GM12892 (cell line): ENCODE results near the gene AGER.

ENCODE experiments used
- POLR2A ChIP-seq: IDR thresholded peaks from 2 replicates; pipeline ENCODE4 v1.6.1; 2011; ENCODE audit warnings: low read depth, low read length, control low read depth
- POLR2AphosphoS5 ChIP-seq: IDR thresholded peaks from 2 replicates; pipeline ENCODE4 v1.6.1; 2011; ENCODE audit warnings: low read depth, low read length, control low read depth
- TAF1 ChIP-seq: IDR thresholded peaks from 2 replicates; pipeline ENCODE4 v1.6.1; 2011; ENCODE audit warnings: low read depth, mild to moderate bottlenecking, control low read depth, low read length, borderline replicate concordance

GRCh38 chr6:32204268-32204715, 20.2 kb upstream of the AGER start:
- TF ChIP-seq POLR2A: no peak
- no peak for TF ChIP-seq POLR2AphosphoS5
- no peak for TF ChIP-seq TAF1
